ENCODE results near the gene PRTN3. TPM values are rescaled to one million over a fixed set of nuclear protein-coding genes. Genes with fewer than 3 reads are reported as not detected.
A peak's percentile ranks its signal among the peaks of the same experiment; 100 is the strongest.
"Not testable (repeated sequence)": the region's sequence is repeated elsewhere in the genome, so short reads cannot be mapped to it uniquely, and the experiment has no call there.

The PRTN3 gene
- total RNA-seq, 4 donors from 2014 or later: not detected

DNA sequence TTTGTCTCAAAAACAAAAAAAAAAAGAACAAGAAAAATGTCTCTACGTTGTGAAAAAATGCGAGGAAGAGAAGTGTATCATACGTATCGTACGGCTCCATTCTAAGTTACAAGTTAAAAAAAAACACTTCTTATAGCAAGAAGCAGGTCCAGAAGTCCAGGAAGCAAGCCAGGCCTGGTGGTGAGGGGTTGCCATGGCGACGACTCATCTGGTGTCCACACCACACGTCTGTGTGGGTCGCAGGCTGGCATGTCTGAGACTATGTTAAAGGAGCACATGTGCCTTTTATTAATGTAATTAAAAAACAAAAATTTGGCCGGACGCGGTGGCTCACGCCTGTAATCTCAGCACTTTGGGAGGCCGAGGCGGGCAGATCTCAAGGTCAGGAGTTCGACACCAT, 46.3 kb downstream of the PRTN3 start:
- DNase-seq (ENCODE audit: low spot score in 2 of 2): no peak
- 77 to 80% methylated on average over 16 of the region's 16 CpGs for WGBS, 2 donors
- Histone ChIP-seq H3K27ac (no peak overlapping the region), H3K4me1 (peaks cover 0 to 9% (median 2%) of the 10 kb centered on the region in 4 donors), H3K36me3 (peaks cover 0 to 92% (median 13%) of the 10 kb centered on the region in 3 donors), H3K9me3 (no peaks in the 10 kb centered on the region), H3K4me3 (no peak overlapping the region), H3K27me3 (no peaks in the 10 kb centered on the region)
- no peak for TF ChIP-seq POLR2A (IDR thresholded peaks at IDR 0.05)
- TF ChIP-seq EP300 (IDR thresholded peaks at IDR 0.05): no peak
- TF ChIP-seq, protein P1, sequence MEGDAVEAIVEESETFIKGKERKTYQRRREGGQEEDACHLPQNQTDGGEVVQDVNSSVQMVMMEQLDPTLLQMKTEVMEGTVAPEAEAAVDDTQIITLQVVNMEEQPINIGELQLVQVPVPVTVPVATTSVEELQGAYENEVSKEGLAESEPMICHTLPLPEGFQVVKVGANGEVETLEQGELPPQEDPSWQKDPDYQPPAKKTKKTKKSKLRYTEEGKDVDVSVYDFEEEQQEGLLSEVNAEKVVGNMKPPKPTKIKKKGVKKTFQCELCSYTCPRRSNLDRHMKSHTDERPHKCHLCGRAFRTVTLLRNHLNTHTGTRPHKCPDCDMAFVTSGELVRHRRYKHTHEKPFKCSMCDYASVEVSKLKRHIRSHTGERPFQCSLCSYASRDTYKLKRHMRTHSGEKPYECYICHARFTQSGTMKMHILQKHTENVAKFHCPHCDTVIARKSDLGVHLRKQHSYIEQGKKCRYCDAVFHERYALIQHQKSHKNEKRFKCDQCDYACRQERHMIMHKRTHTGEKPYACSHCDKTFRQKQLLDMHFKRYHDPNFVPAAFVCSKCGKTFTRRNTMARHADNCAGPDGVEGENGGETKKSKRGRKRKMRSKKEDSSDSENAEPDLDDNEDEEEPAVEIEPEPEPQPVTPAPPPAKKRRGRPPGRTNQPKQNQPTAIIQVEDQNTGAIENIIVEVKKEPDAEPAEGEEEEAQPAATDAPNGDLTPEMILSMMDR (IDR thresholded peaks at IDR 0.05): no peak

DNA sequence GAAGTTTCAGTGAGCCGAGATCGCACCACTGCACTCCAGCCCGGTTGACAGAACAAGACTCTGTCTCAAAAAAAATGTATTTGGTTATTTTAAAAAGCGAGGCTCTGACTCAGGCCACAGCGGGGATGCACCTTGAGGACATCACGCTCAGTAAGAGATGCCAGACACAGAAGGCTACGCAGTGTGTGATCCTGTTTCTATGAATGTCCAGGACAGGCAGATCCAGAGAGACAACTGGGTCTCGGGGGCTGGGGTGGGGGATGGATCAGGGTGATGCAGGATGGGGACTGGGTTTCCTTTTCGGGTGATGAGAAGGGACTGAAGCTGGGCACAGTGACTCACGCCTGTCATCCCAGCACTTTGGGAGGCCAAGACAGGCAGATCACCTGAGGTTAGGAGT, 46.8 kb downstream of the PRTN3 start:
- no peaks in the 10 kb centered on the region for H3K27me3 ChIP-seq
- peaks cover 0 to 11% (median 3%) of the 10 kb centered on the region in 4 donors for H3K4me1 ChIP-seq
- H3K9me3 ChIP-seq: no peaks in the 10 kb centered on the region
- no peak overlapping the region for H3K27ac ChIP-seq
- DNase-seq (ENCODE audit: low spot score in 2 of 2): no peak
- H3K36me3 ChIP-seq: peaks cover 0 to 87% (median 12%) of the 10 kb centered on the region in 3 donors
- 92 to 95% methylated on average over 10 of the region's 10 CpGs for WGBS, 2 donors
- no peak overlapping the region for H3K4me3 ChIP-seq
- TF ChIP-seq, protein P1 (IDR thresholded peaks at IDR 0.05): no peak
- TF ChIP-seq EP300 (IDR thresholded peaks at IDR 0.05) (no peak), POLR2A (IDR thresholded peaks at IDR 0.05) (no peak)

- 86% methylated on average over 30 of the region's 30 CpGs for WGBS, 2 donors
- Histone ChIP-seq H3K27ac (no peak overlapping the region), H3K36me3 (peaks cover 0 to 75% (median 9%) of the 10 kb centered on the region in 3 donors)
Measured at GRCh38 chr19:888581-889385, 48.0 kb downstream of the PRTN3 start.

GRCh38 chr19:889662-890295, 49.0 kb downstream of the PRTN3 start:
- WGBS, 2 donors: 89 to 90% methylated on average over 17 to 21 of the region's 26 CpGs
- no peak overlapping the region for H3K27ac ChIP-seq
- peaks cover 0 to 15% (median 3%) of the 10 kb centered on the region in 4 donors for H3K4me1 ChIP-seq
- DNase-seq (ENCODE audit: low spot score in 2 of 2): no peak
- TF ChIP-seq EP300 (IDR thresholded peaks at IDR 0.05): no peak
- TF ChIP-seq POLR2A (IDR thresholded peaks at IDR 0.05): no peak
- TF ChIP-seq, protein P1 (IDR thresholded peaks at IDR 0.05): no peak
- no peaks in the 10 kb centered on the region for H3K27me3 ChIP-seq
- H3K36me3 ChIP-seq: peaks cover 0 to 65% (median 9%) of the 10 kb centered on the region in 3 donors
- H3K9me3 ChIP-seq: no peaks in the 10 kb centered on the region
- H3K4me3 ChIP-seq: no peak overlapping the region

More at GRCh38 chr19:888581-889385, 48.0 kb downstream of the PRTN3 start:
- no peak for TF ChIP-seq EP300 (IDR thresholded peaks at IDR 0.05)
- DNase-seq (ENCODE audit: low spot score in 2 of 2): no peak
- no peaks in the 10 kb centered on the region for H3K9me3 ChIP-seq
- no peaks in the 10 kb centered on the region for H3K27me3 ChIP-seq
- no peak overlapping the region for H3K4me3 ChIP-seq
- peaks cover 0 to 15% (median 3%) of the 10 kb centered on the region in 4 donors for H3K4me1 ChIP-seq

DNA sequence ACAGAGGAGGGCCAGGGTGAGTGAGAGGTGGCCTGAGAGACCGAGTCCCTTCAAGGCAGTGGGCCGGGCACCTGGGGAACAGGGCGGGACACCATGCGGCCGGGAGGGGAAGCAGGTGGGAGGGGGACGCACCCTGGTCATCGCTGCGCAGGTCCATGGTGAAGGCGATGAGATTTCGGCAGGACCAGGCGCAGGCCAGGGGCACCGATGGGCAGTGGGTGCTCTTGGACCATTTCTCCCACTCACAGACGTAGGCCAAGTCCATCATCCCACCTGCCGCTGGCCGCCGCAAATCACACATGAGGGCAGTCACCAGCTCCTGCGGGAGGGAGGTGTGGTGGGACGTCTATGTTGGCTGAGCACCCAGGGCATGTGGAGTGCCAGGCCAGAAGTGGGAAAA, 50.0 kb downstream of the PRTN3 start:
- TF ChIP-seq, protein P1 (IDR thresholded peaks at IDR 0.05): no peak
- TF ChIP-seq POLR2A (IDR thresholded peaks at IDR 0.05) (no peak), EP300 (IDR thresholded peaks at IDR 0.05) (no peak)
- H3K27ac ChIP-seq: no peak overlapping the region
- H3K27me3 ChIP-seq: no peaks in the 10 kb centered on the region
- no peak for DNase-seq (ENCODE audit: low spot score in 2 of 2)
- H3K4me1 ChIP-seq: peaks cover 0 to 15% (median 3%) of the 10 kb centered on the region in 4 donors
- WGBS, 2 donors: 85 to 87% methylated on average over 13 to 16 of the region's 18 CpGs
- peaks cover 0 to 54% (median 3%) of the 10 kb centered on the region in 3 donors for H3K36me3 ChIP-seq
- no peaks in the 10 kb centered on the region for H3K9me3 ChIP-seq
- H3K4me3 ChIP-seq: no peak overlapping the region

DNA sequence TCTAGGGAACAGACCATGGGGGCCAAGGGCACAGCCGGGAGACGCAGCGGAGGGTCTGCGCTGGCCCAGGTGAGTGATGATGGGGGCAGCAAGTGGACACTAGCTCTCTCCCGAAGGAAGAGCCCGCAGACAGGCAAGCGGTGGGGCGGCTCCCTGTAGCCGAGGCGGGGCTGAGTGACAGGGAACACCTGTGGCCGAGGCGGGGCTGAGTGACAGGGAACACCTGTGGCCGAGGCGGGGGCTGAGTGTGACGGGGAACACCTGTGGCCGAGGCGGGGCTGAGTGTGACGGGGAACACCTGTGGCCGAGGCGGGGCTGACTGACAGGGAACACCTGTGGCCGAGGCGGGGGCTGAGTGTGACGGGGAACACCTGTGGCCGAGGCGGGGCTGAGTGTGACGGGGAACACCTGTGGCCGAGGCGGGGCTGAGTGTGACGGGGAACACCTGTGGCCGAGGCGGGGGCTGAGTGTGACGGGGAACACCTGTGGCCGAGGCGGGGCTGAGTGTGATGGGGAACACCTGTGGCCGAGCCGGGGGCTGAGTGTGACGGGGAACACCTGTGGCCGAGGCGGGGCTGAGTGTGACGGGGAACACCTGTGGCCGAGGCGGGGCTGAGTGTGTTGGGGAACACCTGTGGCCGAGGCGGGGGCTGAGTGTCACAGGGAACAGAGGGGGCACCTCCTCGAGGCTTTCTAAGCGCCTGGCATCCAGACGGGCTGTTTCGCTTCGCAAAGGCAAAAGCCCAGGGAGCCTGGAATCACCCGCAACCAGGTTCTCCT, 50.8 kb downstream of the PRTN3 start:
- not testable (repeated sequence) for H3K9me3 ChIP-seq; DNase-seq (ENCODE audit: low spot score in 2 of 2); H3K27me3 ChIP-seq
- peaks cover 0 to 15% (median 3%) of the 10 kb centered on the region in 4 donors for H3K4me1 ChIP-seq
- H3K4me3 ChIP-seq: peak overlapping the region in 3 of 4 donors; percentile 65 to 90 (median 76)
- H3K27ac ChIP-seq: peak overlapping the region in 3 of 4 donors; percentile 88 to 96 (median 92)
- peaks cover 0 to 47% (median 0%) of the 10 kb centered on the region in 3 donors for H3K36me3 ChIP-seq
- 82% methylated on average over 36 to 40 of the region's 50 CpGs for WGBS, 2 donors

Data from tibial nerve (tissue), 4 donors.